Effector memory CD8-positive, alpha-beta T cell (primary cell): ENCODE results near the gene THOC2.
"Not testable (repeated sequence)": the region's sequence is repeated elsewhere in the genome, so short reads cannot be mapped to it uniquely, and the experiment has no call there.

Source experiments
- ATAC-seq: fragments of 150-1000 bp; cut with Tn5 transposase; replicated peaks from 2 replicates; pipeline ENCODE4 v1.10.0; 2021; ENCODE audit warnings: mild to moderate bottlenecking, moderate library complexity
- DNase-seq, 3 experiments: peaks; one replicate each; pipeline ENCODE4 v3.0.0; 2021
- H3K27ac Mint-ChIP-seq, 2 donors: one replicate each; pipeline ENCODE4 v1.8.0; 2022; ENCODE audit warnings: mild to moderate bottlenecking in 2 of 2, mixed read lengths in 2 of 2, moderate library complexity in 2 of 2
- H3K27me3 Mint-ChIP-seq, 2 donors: one replicate each; pipeline ENCODE4 v1.8.0; 2022; ENCODE audit warnings: mixed read lengths in 2 of 2
- H3K36me3 Mint-ChIP-seq: one replicate; pipeline ENCODE4 v1.8.0; 2022; ENCODE audit warnings: mild to moderate bottlenecking, moderate library complexity, mixed read lengths; ENCODE audit not compliant: insufficient read depth
- H3K4me1 Mint-ChIP-seq, 2 donors: one replicate each; pipeline ENCODE4 v1.8.0; 2022; ENCODE audit warnings: low read depth in 2 of 2, mixed read lengths in 2 of 2
- H3K4me3 Mint-ChIP-seq, 2 donors: one replicate each; pipeline ENCODE4 v1.8.0; 2022; ENCODE audit warnings: mild to moderate bottlenecking in 2 of 2, mixed read lengths in 2 of 2, moderate library complexity in 2 of 2
- H3K9me3 Mint-ChIP-seq, 2 donors: one replicate each; pipeline ENCODE4 v1.8.0; 2022; ENCODE audit warnings: mixed read lengths in 2 of 2
- total RNA-seq, 9 experiments: gene quantifications; one replicate each; lab custom pipeline; 2026; lab: John Stamatoyannopoulos, UW

THOC2 gene, protein sequence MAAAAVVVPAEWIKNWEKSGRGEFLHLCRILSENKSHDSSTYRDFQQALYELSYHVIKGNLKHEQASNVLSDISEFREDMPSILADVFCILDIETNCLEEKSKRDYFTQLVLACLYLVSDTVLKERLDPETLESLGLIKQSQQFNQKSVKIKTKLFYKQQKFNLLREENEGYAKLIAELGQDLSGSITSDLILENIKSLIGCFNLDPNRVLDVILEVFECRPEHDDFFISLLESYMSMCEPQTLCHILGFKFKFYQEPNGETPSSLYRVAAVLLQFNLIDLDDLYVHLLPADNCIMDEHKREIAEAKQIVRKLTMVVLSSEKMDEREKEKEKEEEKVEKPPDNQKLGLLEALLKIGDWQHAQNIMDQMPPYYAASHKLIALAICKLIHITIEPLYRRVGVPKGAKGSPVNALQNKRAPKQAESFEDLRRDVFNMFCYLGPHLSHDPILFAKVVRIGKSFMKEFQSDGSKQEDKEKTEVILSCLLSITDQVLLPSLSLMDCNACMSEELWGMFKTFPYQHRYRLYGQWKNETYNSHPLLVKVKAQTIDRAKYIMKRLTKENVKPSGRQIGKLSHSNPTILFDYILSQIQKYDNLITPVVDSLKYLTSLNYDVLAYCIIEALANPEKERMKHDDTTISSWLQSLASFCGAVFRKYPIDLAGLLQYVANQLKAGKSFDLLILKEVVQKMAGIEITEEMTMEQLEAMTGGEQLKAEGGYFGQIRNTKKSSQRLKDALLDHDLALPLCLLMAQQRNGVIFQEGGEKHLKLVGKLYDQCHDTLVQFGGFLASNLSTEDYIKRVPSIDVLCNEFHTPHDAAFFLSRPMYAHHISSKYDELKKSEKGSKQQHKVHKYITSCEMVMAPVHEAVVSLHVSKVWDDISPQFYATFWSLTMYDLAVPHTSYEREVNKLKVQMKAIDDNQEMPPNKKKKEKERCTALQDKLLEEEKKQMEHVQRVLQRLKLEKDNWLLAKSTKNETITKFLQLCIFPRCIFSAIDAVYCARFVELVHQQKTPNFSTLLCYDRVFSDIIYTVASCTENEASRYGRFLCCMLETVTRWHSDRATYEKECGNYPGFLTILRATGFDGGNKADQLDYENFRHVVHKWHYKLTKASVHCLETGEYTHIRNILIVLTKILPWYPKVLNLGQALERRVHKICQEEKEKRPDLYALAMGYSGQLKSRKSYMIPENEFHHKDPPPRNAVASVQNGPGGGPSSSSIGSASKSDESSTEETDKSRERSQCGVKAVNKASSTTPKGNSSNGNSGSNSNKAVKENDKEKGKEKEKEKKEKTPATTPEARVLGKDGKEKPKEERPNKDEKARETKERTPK (N-terminal part only)
- total RNA-seq = 132 to 187 (median 155) reads per million in 9 experiments

DNA sequence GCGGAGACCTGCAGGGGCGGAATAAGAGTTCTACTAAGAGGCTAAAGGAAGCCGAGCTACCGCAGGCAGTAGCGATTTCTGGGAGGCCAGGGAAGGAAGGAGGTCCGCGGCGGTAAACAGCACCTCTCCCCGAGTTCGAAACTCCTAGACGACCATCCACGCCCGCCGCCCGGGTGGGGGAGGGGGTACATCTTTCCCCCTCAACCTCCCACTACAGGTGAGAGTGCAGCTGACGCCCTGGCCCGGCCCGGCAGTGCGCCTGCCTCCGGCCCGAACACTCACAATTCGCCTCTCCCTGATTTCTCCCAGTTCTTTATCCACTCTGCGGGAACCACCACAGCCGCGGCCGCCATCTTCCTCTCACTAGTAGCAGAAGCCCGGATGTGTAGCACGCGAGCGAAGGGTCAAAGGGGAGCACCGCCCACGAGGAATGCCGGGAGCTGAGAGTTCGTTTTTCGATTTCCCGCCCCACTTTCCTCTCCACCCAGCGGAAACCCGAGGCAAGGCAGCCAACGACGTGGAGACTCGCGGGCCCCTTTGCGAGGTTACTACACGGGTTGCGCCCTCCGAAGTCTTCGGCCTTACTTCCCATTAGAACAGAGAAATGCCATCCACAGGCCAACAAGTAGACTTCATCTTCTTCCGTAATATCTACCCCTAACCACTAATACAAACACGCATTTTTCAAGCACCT is at the start of gene THOC2:
Gene THOC2 (minus strand): TSS at position 383 of the 694 bp plus-strand sequence. CDS start 30 bp downstream, at position 353.
- no peaks in the 10 kb centered on the region for H3K27me3 Mint-ChIP-seq
- H3K27ac Mint-ChIP-seq = peak within 1 kb of the TSS; percentile 94 to 96
- peaks cover 14% of the 10 kb centered on the region in 2 donors for H3K4me1 Mint-ChIP-seq
- H3K4me3 Mint-ChIP-seq = peak within 1 kb of the TSS; percentile 91 to 97
- ATAC-seq = peak; percentile 90
- H3K9me3 Mint-ChIP-seq = no peaks in the 10 kb centered on the region
- DNase-seq = peak; percentile 58 to 63 (median 61)
- peaks cover 15% of the 10 kb centered on the region for H3K36me3 Mint-ChIP-seq

GRCh38 chrX:123781786-123782185 is 48.9 kb upstream of the THOC2 start:
- not testable (repeated sequence) for ATAC-seq, H3K27me3 Mint-ChIP-seq, H3K27ac Mint-ChIP-seq, H3K4me1 Mint-ChIP-seq, H3K4me3 Mint-ChIP-seq, H3K36me3 Mint-ChIP-seq, H3K9me3 Mint-ChIP-seq, DNase-seq

- H3K27ac Mint-ChIP-seq = no peak overlapping the region
- no peaks in the 10 kb centered on the region for H3K9me3 Mint-ChIP-seq
- DNase-seq (no peak), ATAC-seq (no peak)
- peaks cover 0 to under 1% of the 10 kb centered on the region in 2 donors for H3K4me1 Mint-ChIP-seq
- H3K27me3 Mint-ChIP-seq = peaks cover 0 to 8% of the 10 kb centered on the region in 2 donors
- no peak overlapping the region for H3K4me3 Mint-ChIP-seq
- no peaks in the 10 kb centered on the region for H3K36me3 Mint-ChIP-seq
Measured at GRCh38 chrX:123779908-123780396, 47.1 kb upstream of the THOC2 start.

- ATAC-seq = no peak
- Mint-ChIP-seq H3K4me3 (no peak overlapping the region), H3K4me1 (no peaks in the 10 kb centered on the region), H3K27ac (no peak overlapping the region), H3K27me3 (no peaks in the 10 kb centered on the region), H3K36me3 (peaks cover 2% of the 10 kb centered on the region), H3K9me3 (no peaks in the 10 kb centered on the region)
- no peak for DNase-seq
Measured at GRCh38 chrX:123773258-123773988, 40.6 kb upstream of the THOC2 start.

- H3K9me3 Mint-ChIP-seq = no peaks in the 10 kb centered on the region
- no peaks in the 10 kb centered on the region for H3K4me1 Mint-ChIP-seq
- ATAC-seq (no peak), DNase-seq (no peak)
- H3K27me3 Mint-ChIP-seq = no peaks in the 10 kb centered on the region
- H3K36me3 Mint-ChIP-seq = peaks cover 2% of the 10 kb centered on the region
- no peak overlapping the region for H3K27ac Mint-ChIP-seq
- no peak overlapping the region for H3K4me3 Mint-ChIP-seq
Measured at GRCh38 chrX:123771449-123772064, 38.7 kb upstream of the THOC2 start.

GRCh38 chrX:123764967-123765871 is 32.4 kb upstream of the THOC2 start:
- Mint-ChIP-seq H3K4me3 (peak overlapping the region; percentile 75 to 82), H3K9me3 (no peaks in the 10 kb centered on the region), H3K27ac (peak overlapping the region; percentile 59 to 84), H3K4me1 (peaks cover 5 to 6% of the 10 kb centered on the region in 2 donors), H3K27me3 (no peaks in the 10 kb centered on the region), H3K36me3 (no peaks in the 10 kb centered on the region)
- ATAC-seq (peak; percentile 92), DNase-seq (peak; percentile 13 to 28 (median 21))

DNA sequence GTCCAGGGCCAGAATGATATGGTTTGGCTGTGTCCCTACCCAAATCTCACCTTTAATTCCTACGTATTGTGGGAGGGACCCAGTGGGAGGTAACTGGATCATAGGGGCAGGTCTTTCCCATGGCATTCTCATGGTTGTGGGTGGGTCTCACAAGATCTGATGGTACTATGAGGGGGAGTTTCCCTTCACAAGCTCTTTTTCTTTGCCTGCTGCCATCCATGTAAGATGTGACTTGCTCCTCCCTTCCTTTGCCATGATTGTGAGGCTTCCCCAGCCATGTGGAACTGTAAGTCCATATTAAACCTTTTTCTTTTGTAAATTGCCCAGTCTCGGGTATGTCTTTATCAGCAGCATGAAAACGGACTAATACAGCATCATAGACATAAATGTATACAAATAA is 27.0 kb upstream of the THOC2 start:
- DNase-seq, H3K36me3 Mint-ChIP-seq, ATAC-seq, H3K4me3 Mint-ChIP-seq, H3K9me3 Mint-ChIP-seq, H3K4me1 Mint-ChIP-seq: not testable (repeated sequence)
- peaks cover 0 to 11% of the 10 kb centered on the region in 2 donors for H3K27me3 Mint-ChIP-seq
- H3K27ac Mint-ChIP-seq = peak overlapping the region in 1 of 2 donors; percentile 13

DNA sequence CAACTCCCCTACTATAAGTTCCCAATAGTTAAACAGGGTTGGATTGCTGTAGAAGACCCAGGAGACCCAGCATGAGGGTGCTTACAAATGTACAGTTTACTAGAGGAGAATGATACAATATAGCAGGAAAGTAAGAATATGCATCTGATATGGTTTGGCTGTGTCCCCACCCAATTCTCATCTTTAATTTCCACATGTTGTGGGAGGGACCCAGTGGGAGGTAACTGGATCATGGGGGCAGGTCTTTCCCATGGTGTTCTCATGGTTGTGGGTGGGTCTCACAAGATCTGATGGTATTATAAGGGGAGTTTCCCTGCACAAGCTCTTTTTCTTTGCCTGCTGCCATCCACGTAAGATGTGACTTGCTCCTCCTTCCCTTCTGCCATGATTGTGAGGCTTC is 24.9 kb upstream of the THOC2 start:
- ATAC-seq, DNase-seq, H3K4me3 Mint-ChIP-seq, H3K36me3 Mint-ChIP-seq, H3K27ac Mint-ChIP-seq, H3K4me1 Mint-ChIP-seq, H3K9me3 Mint-ChIP-seq: not testable (repeated sequence)
- peaks cover 0 to 11% of the 10 kb centered on the region in 2 donors for H3K27me3 Mint-ChIP-seq

GRCh38 chrX:123756320-123756719 is 23.5 kb upstream of the THOC2 start:
- no peaks in the 10 kb centered on the region for H3K4me1 Mint-ChIP-seq
- DNase-seq = no peak
- no peak overlapping the region for H3K27ac Mint-ChIP-seq

DNA sequence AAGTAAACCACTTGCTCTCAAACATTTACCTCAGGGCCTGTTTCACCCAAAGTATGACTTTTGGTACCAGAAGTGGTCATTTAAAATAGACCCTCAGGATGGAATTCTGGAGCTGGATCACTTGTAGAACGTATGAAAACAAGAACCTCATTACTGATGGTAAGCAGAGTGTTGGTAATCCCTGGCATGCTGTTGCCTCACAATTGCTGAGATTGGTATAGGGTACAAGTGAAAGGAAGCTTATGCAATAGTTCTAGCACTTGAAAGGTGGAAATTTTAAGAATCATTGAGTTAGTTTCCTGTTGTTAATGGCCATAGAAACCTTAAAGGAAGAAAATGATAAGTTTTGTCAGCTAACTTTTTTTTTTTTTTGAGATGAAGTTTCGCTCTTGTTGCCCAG is 22.3 kb upstream of the THOC2 start:
- Mint-ChIP-seq H3K36me3 (no peaks in the 10 kb centered on the region), H3K9me3 (no peaks in the 10 kb centered on the region), H3K27ac (no peak overlapping the region), H3K4me1 (no peaks in the 10 kb centered on the region), H3K4me3 (no peak overlapping the region), H3K27me3 (peaks cover 0 to 11% of the 10 kb centered on the region in 2 donors)
- DNase-seq (no peak), ATAC-seq (no peak)

More at GRCh38 chrX:123756320-123756719, 23.5 kb upstream of the THOC2 start:
- H3K27me3 Mint-ChIP-seq = peaks cover 0 to 11% of the 10 kb centered on the region in 2 donors
- H3K36me3 Mint-ChIP-seq = no peaks in the 10 kb centered on the region
- no peaks in the 10 kb centered on the region for H3K9me3 Mint-ChIP-seq
- no peak overlapping the region for H3K4me3 Mint-ChIP-seq
- no peak for ATAC-seq
